OCI-LY1 (cell line): ENCODE measurements around the gene SNAI3.

Experiments used
- EZH2 ChIP-seq: fragments of 200-600 bp; sonication (generic), shearing (Covaris generic); IDR thresholded peaks from 2 replicates; pipeline ENCODE4 v1.8.0; 2017; ENCODE audit warnings: borderline replicate concordance, mixed run types, mild to moderate bottlenecking, antibody characterized with exemption, low read length, moderate library complexity, mixed read lengths
- TF ChIP-seq, protein P1 (sequence below): fragments of 200-600 bp; sonication (generic), shearing (Covaris generic); IDR thresholded peaks from 2 replicates; pipeline ENCODE4 v1.5.1; 2017; ENCODE audit warnings: mild to moderate bottlenecking, antibody characterized with exemption, low read length, moderate library complexity, mixed read lengths

DNA sequence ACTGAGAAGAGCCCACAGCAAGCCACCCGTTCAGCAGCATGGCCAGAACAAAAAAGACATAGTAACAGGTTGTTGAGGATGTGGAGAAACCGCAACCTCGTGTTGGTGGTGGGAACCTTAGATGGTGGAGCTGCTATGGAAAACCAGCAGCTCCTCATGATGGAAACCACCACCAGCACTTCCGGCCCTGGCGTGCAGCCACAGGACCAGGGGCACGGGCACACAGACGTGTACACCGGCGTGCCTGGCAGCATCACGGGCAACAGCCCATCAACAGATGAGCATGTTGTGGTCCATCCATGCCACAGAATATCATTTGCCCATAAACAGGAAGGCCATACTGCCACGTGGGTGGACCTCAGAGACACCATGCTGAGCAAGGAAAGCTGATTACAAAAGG is 31.9 kb upstream of the SNAI3 start:
- TF ChIP-seq, protein P1, sequence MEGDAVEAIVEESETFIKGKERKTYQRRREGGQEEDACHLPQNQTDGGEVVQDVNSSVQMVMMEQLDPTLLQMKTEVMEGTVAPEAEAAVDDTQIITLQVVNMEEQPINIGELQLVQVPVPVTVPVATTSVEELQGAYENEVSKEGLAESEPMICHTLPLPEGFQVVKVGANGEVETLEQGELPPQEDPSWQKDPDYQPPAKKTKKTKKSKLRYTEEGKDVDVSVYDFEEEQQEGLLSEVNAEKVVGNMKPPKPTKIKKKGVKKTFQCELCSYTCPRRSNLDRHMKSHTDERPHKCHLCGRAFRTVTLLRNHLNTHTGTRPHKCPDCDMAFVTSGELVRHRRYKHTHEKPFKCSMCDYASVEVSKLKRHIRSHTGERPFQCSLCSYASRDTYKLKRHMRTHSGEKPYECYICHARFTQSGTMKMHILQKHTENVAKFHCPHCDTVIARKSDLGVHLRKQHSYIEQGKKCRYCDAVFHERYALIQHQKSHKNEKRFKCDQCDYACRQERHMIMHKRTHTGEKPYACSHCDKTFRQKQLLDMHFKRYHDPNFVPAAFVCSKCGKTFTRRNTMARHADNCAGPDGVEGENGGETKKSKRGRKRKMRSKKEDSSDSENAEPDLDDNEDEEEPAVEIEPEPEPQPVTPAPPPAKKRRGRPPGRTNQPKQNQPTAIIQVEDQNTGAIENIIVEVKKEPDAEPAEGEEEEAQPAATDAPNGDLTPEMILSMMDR, result no peak
- TF ChIP-seq EZH2, result no peak
